ENCODE results near the gene SPECC1L.
"Not testable (repeated sequence)": the region's sequence is repeated elsewhere in the genome, so short reads cannot be mapped to it uniquely, and the experiment has no call there.

The SPECC1L gene

GRCh38 chr22:24271386-24271854, 789 bp downstream of the SPECC1L start:
- DNase-seq (ENCODE audit: insufficient read length, low spot score) = no peak
- FAIRE-seq = no peak
- TF ChIP-seq SPI1 (IDR thresholded peaks at IDR 0.05; ENCODE audit: low read depth, low read length) (no peak), POLR2AphosphoS5 (IDR thresholded peaks at IDR 0.05; ENCODE audit: low read depth, low read length) (no peak), POU2F2 (IDR thresholded peaks at IDR 0.05; ENCODE audit: low read depth, low read length) (no peak), PAX5 (IDR thresholded peaks at IDR 0.05; ENCODE audit: insufficient read depth, low read length, severe bottlenecking) (no peak), TAF1 (IDR thresholded peaks at IDR 0.05; ENCODE audit: low read depth, low read length) (no peak), POLR2A (IDR thresholded peaks at IDR 0.05; ENCODE audit: low read depth, low read length) (no peak)

- peak; percentile 75 for FAIRE-seq
- not testable (repeated sequence) for DNase-seq (ENCODE audit: insufficient read length, low spot score)
Observed at GRCh38 chr22:24273031-24273430, 2.4 kb downstream of the SPECC1L start.

DNA sequence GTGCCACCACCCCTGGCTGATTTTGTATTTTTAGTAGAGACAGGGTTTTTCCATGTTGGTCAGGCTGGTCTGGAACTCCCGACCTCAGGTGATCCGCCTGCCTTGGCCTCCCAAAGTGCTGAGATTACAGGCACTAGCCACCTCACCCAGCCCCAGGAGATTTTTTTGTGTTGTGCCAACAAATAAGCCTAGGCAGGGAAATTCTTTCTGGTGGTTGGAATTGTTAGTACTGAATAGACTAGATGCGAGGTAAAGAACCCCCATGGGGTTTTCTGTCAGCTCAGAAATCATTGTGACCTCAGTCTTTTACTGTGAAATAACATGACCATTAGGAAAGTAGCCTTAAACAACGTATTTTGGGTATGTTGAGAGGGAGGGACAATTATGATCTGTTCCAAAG, 3.3 kb downstream of the SPECC1L start:
- not testable (repeated sequence) for DNase-seq (ENCODE audit: insufficient read length, low spot score); FAIRE-seq

GRCh38 chr22:24274696-24275405, 4.2 kb downstream of the SPECC1L start:
- FAIRE-seq; DNase-seq (ENCODE audit: insufficient read length, low spot score): not testable (repeated sequence)
- peak; percentile 61 for TF ChIP-seq SPI1 (IDR thresholded peaks at IDR 0.05; ENCODE audit: low read depth, low read length)

GRCh38 chr22:24280363-24280762, 9.7 kb downstream of the SPECC1L start:
- not testable (repeated sequence) for FAIRE-seq

DNA sequence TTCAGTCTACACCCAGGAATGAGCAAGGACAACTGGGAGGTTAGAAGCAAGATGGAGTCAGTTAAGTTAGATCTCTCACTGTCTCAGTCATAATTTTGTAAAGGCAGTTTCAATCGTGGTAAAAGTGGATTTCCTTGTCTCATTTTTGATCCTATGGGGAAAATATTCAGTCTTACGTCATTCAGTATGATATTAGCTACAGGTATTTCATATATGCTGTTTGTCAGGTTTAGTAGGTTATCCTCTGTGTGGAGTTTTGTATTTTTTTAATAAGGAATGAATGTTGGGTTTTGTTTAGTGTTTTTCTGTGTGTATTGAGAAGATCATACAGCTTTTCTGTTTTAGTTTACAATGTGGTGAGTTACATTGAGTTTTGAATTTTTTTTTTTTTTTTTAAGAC, 11.8 kb downstream of the SPECC1L start:
- TF ChIP-seq POU2F2 (IDR thresholded peaks at IDR 0.05; ENCODE audit: low read depth, low read length) (no peak), TAF1 (IDR thresholded peaks at IDR 0.05; ENCODE audit: low read depth, low read length) (no peak), SPI1 (IDR thresholded peaks at IDR 0.05; ENCODE audit: low read depth, low read length) (no peak), POLR2A (IDR thresholded peaks at IDR 0.05; ENCODE audit: low read depth, low read length) (no peak), POLR2AphosphoS5 (IDR thresholded peaks at IDR 0.05; ENCODE audit: low read depth, low read length) (no peak), PAX5 (IDR thresholded peaks at IDR 0.05; ENCODE audit: insufficient read depth, low read length, severe bottlenecking) (no peak)
- FAIRE-seq (no peak), DNase-seq (ENCODE audit: insufficient read length, low spot score) (no peak)

More at GRCh38 chr22:24280363-24280762, 9.7 kb downstream of the SPECC1L start:
- not testable (repeated sequence) for DNase-seq (ENCODE audit: insufficient read length, low spot score)

DNA sequence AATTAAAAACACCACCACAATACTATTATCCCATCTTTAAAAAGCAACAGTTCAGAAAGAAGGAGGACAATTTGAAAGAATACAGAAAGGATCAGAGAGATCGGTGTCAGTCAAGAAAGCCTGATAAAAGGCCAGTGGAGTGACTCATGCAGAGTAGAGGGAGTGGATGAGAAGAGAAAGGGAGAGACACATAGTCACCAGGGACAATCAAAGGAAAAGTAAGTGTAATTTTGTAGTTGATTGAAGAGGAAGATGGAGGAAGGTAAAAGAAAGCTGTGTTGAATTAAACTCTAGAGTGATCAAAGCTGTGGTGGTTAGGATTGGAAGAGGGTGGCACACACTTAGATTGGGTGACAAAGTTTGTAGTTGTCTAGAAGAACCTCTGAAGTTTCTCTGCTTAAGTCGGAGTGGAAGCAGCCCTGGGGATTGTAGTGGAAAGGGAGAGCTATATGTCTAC, 14.1 kb downstream of the SPECC1L start:
- TF ChIP-seq POU2F2 (IDR thresholded peaks at IDR 0.05; ENCODE audit: low read depth, low read length) (no peak), POLR2AphosphoS5 (IDR thresholded peaks at IDR 0.05; ENCODE audit: low read depth, low read length) (no peak), SPI1 (IDR thresholded peaks at IDR 0.05; ENCODE audit: low read depth, low read length) (no peak), TAF1 (IDR thresholded peaks at IDR 0.05; ENCODE audit: low read depth, low read length) (no peak), POLR2A (IDR thresholded peaks at IDR 0.05; ENCODE audit: low read depth, low read length) (no peak), PAX5 (IDR thresholded peaks at IDR 0.05; ENCODE audit: insufficient read depth, low read length, severe bottlenecking) (no peak)
- FAIRE-seq (no peak), DNase-seq (ENCODE audit: insufficient read length, low spot score) (no peak)

DNA sequence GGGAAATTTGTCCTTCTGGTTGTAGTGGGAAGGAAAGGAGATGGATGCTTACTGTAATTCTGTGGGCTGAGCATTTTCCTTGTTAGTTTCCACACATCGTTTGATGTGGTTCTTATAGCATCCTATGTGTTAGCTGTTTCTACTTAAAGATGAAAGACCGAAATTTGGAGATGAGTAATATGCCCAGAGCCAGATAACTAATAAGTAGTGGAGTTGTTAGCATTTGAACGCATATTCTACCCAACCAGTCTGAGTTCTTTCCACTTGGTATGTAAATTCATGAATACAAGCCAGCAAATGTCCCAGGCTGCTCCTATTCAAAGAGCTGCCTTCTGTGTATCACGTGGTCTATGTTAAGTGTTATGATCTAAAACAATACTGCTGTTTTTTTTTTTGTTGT, 14.6 kb downstream of the SPECC1L start:
- DNase-seq (ENCODE audit: insufficient read length, low spot score) (no peak), FAIRE-seq (no peak)
- no peak for TF ChIP-seq POLR2A (IDR thresholded peaks at IDR 0.05; ENCODE audit: low read depth, low read length)
- no peak for TF ChIP-seq POU2F2 (IDR thresholded peaks at IDR 0.05; ENCODE audit: low read depth, low read length)
- no peak for TF ChIP-seq PAX5 (IDR thresholded peaks at IDR 0.05; ENCODE audit: insufficient read depth, low read length, severe bottlenecking)
- TF ChIP-seq POLR2AphosphoS5 (IDR thresholded peaks at IDR 0.05; ENCODE audit: low read depth, low read length) = no peak
- TF ChIP-seq SPI1 (IDR thresholded peaks at IDR 0.05; ENCODE audit: low read depth, low read length) = no peak
- TF ChIP-seq TAF1 (IDR thresholded peaks at IDR 0.05; ENCODE audit: low read depth, low read length) = no peak

GRCh38 chr22:24287212-24287611, 16.6 kb downstream of the SPECC1L start:
- FAIRE-seq; DNase-seq (ENCODE audit: insufficient read length, low spot score): not testable (repeated sequence)

- FAIRE-seq; DNase-seq (ENCODE audit: insufficient read length, low spot score): not testable (repeated sequence)
Observed at GRCh38 chr22:24287801-24288200, 17.2 kb downstream of the SPECC1L start.

DNA sequence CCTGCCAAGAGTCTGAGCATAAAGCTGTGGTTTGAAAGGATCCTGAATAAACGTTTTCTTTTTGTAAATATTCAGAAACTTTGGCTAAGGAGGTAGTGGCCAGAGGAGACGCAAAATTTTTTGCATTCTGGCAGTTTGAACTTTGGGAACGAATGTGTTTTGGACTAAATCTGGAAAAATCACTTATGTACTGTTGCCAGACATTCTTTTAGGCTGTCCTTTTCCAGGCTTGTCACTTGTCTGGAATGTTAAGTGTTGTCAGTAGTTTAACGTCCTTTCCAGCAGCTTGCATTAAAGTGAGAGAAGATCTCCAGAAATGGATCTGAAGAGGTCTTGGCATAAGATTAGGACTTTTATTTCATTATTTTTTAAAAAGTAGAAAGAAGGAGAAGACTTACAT, 18.5 kb downstream of the SPECC1L start:
- DNase-seq (ENCODE audit: insufficient read length, low spot score) (no peak), FAIRE-seq (no peak)
- no peak for TF ChIP-seq POLR2A (IDR thresholded peaks at IDR 0.05; ENCODE audit: low read depth, low read length)
- TF ChIP-seq POU2F2 (IDR thresholded peaks at IDR 0.05; ENCODE audit: low read depth, low read length) = no peak
- TF ChIP-seq POLR2AphosphoS5 (IDR thresholded peaks at IDR 0.05; ENCODE audit: low read depth, low read length) = no peak
- TF ChIP-seq SPI1 (IDR thresholded peaks at IDR 0.05; ENCODE audit: low read depth, low read length) = no peak
- TF ChIP-seq PAX5 (IDR thresholded peaks at IDR 0.05; ENCODE audit: insufficient read depth, low read length, severe bottlenecking) = no peak
- no peak for TF ChIP-seq TAF1 (IDR thresholded peaks at IDR 0.05; ENCODE audit: low read depth, low read length)
